Measurements from ENCODE around the gene EPHB1. TPM values are rescaled to one million over a fixed set of nuclear protein-coding genes. Genes with fewer than 3 reads are reported as not detected.

Gene EPHB1
- polyA plus RNA-seq, 1 experiment = 0.11 TPM

DNA sequence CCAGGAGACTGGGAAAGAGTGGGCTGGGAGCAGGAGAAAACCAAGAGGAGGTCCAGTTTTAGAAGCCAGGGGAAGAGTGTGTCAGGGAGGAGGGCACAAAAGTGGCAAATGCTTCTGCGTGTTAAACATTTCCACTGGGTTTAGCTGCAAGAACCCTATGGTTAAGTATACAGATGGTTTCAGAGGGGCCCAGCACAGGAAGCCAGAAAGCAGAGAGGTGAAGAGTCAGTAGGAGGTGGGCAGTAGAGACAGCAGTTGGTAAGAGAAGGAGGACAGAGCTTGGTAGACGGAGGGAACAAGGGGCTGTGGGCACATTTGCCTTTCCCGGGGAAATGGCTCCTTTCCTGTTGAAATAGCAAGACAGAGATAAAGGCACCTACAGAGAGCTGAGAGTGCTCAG lies 133.8 kb downstream of the EPHB1 start:
- ChIA-PET CTCF (no interaction called here), POLR2A (no interaction called here)
- no peak for DNase-seq (ENCODE audit: low read depth, low spot score)
- TF ChIP-seq, protein P1, sequence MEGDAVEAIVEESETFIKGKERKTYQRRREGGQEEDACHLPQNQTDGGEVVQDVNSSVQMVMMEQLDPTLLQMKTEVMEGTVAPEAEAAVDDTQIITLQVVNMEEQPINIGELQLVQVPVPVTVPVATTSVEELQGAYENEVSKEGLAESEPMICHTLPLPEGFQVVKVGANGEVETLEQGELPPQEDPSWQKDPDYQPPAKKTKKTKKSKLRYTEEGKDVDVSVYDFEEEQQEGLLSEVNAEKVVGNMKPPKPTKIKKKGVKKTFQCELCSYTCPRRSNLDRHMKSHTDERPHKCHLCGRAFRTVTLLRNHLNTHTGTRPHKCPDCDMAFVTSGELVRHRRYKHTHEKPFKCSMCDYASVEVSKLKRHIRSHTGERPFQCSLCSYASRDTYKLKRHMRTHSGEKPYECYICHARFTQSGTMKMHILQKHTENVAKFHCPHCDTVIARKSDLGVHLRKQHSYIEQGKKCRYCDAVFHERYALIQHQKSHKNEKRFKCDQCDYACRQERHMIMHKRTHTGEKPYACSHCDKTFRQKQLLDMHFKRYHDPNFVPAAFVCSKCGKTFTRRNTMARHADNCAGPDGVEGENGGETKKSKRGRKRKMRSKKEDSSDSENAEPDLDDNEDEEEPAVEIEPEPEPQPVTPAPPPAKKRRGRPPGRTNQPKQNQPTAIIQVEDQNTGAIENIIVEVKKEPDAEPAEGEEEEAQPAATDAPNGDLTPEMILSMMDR (IDR thresholded peaks at IDR 0.05; ENCODE audit: low read depth, low read length) = no peak
- Histone ChIP-seq H3K27me3 (ENCODE audit: control insufficient read depth, insufficient read depth, low read length) (no peaks in the 10 kb centered on the region), H3K4me3 (ENCODE audit: low read depth, low read length) (no peak overlapping the region), H3K9me3 (ENCODE audit: control insufficient read depth, insufficient read depth, low read length) (no peaks in the 10 kb centered on the region), H3K27ac (ENCODE audit: low read depth, low read length) (no peak overlapping the region)

DNA sequence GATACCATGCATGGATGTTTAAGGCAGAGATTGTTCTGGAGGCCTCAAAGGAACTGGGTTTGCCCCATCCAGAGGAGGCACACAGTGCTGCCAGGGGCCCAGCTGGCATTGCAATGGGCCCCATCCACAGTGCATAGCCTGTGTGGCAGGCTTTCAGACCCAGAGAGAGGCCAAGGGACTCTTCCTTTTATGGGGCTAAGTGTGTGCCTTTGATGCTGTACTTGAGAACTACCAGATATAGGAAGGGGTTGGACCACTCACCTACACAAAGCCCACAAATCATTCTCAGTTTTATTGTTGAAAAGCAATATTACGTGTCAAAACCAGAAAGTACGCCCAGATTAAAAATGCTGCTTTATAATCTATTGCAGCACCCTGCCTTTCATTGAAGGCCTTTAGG lies 134.9 kb downstream of the EPHB1 start:
- POLR2A ChIA-PET = no interaction called here
- DNase-seq (ENCODE audit: low read depth, low spot score) = no peak
- TF ChIP-seq, protein P1 (IDR thresholded peaks at IDR 0.05; ENCODE audit: low read depth, low read length) = no peak
- CTCF ChIA-PET = no interaction called here
- H3K9me3 ChIP-seq (ENCODE audit: control insufficient read depth, insufficient read depth, low read length) = no peaks in the 10 kb centered on the region
- H3K27ac ChIP-seq (ENCODE audit: low read depth, low read length) = no peak overlapping the region
- no peak overlapping the region for H3K4me3 ChIP-seq (ENCODE audit: low read depth, low read length)
- no peaks in the 10 kb centered on the region for H3K27me3 ChIP-seq (ENCODE audit: control insufficient read depth, insufficient read depth, low read length)

DNA sequence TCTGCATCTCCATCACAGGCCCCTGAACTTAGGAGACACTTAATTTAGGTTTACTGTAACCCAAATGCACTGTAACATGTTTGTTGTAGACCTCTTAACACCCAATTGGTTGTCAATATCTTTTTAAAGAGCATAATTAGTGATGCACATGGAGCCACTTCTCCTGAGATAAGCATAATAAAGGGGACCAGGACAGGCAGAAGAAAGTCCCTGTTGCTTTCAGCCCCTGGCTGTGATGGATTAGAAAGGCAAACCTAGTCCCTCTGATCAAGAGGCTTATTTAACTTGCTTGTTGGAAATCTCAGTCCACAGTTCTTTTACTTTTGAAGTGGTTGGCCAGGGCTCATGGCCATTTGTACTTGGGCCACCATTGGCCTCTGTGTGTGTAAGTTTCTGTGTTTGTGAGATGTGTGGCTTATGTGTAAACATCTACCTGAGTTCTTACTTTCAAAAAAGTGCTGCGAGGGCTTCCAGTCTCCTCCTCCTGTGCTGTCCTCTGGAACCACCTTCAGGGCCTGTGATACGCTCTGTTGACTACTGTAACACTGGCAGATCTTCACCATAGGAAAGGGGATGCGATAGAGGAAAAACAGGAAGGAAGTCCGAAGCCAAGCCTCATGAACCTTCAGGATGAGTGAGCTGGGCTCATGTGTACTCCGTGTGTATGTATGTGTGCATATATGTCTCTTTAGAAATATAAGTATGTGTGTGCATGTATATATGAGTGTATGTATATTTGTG lies 136.2 kb downstream of the EPHB1 start:
- TF ChIP-seq, protein P1 (IDR thresholded peaks at IDR 0.05; ENCODE audit: low read depth, low read length) = no peak
- Histone ChIP-seq H3K27me3 (ENCODE audit: control insufficient read depth, insufficient read depth, low read length) (no peaks in the 10 kb centered on the region), H3K9me3 (ENCODE audit: control insufficient read depth, insufficient read depth, low read length) (no peaks in the 10 kb centered on the region), H3K27ac (ENCODE audit: low read depth, low read length) (no peak overlapping the region), H3K4me3 (ENCODE audit: low read depth, low read length) (no peak overlapping the region)
- ChIA-PET POLR2A (no interaction called here), CTCF (no interaction called here)
- DNase-seq (ENCODE audit: low read depth, low spot score) = no peak

DNA sequence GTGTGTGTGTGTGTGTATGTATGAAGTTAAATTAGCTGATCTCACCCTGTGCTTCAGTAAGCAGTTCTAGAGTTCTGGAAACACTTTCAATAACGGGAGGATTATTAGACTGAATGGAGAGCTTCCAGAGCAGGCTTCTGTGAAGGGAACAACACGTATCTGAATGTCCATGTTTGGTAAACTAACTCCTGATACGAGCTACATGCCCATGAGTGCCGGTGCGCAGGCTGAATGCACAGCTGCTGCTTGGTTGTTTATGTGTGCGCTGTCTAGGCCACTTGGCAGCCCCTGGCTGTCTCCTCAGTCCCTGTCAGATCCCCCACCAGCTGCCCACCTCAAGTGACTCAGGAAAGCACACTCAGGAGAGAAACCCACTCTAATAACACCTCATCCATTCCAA lies 137.0 kb downstream of the EPHB1 start:
- Histone ChIP-seq H3K27me3 (ENCODE audit: control insufficient read depth, insufficient read depth, low read length) (no peaks in the 10 kb centered on the region), H3K27ac (ENCODE audit: low read depth, low read length) (no peak overlapping the region), H3K4me3 (ENCODE audit: low read depth, low read length) (no peak overlapping the region), H3K9me3 (ENCODE audit: control insufficient read depth, insufficient read depth, low read length) (no peaks in the 10 kb centered on the region)
- TF ChIP-seq, protein P1 (IDR thresholded peaks at IDR 0.05; ENCODE audit: low read depth, low read length) = no peak
- ChIA-PET POLR2A (no interaction called here), CTCF (no interaction called here)
- DNase-seq (ENCODE audit: low read depth, low spot score) = no peak

DNA sequence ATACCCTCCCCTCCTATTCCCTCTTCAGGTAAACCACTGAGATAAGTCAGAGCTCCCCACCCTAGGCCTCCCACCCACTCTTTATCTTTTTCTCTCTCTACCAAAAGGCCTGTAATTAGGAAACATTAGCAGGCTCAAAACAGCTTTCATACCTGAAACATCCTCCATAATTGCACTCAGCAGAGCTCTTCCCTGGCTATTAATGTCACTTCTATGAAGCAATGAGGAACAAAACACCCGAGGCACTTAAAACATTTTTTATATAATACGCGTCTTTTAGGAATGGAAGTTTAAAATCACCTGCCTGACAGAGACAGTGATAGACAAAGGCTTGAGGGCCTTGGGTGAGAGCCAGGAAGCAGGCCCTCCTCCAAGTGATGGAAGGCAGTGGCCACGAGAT lies 138.9 kb downstream of the EPHB1 start:
- Histone ChIP-seq H3K27ac (ENCODE audit: low read depth, low read length) (no peak overlapping the region), H3K4me3 (ENCODE audit: low read depth, low read length) (no peak overlapping the region), H3K27me3 (ENCODE audit: control insufficient read depth, insufficient read depth, low read length) (no peaks in the 10 kb centered on the region), H3K9me3 (ENCODE audit: control insufficient read depth, insufficient read depth, low read length) (no peaks in the 10 kb centered on the region)
- TF ChIP-seq, protein P1 (IDR thresholded peaks at IDR 0.05; ENCODE audit: low read depth, low read length) = no peak
- no peak for DNase-seq (ENCODE audit: low read depth, low spot score)
- ChIA-PET CTCF (no interaction called here), POLR2A (no interaction called here)
